Erythroblast (primary cell): Measurements from ENCODE around the gene SCAP.

Experiments
- GATA1 ChIP-seq: IDR thresholded peaks from 2 replicates; pipeline ENCODE4 v1.6.1; 2011; ENCODE audit warnings: low read depth, mild to moderate bottlenecking, control low read depth, low read length, moderate library complexity
- POLR2A ChIP-seq: IDR thresholded peaks from 2 replicates; pipeline ENCODE4 v1.6.1; 2011; ENCODE audit warnings: mild to moderate bottlenecking, low read length

- TF ChIP-seq POLR2A, result no peak
- no peak for TF ChIP-seq GATA1
Measured at GRCh38 chr3:47385007-47385406, 90.7 kb downstream of the SCAP start.
